ENCODE data around the gene CENPT. TPM values are rescaled to one million over a fixed set of nuclear protein-coding genes. Genes with fewer than 3 reads are reported as not detected.
A peak's percentile ranks its signal among the peaks of the same experiment; 100 is the strongest.

CENPT gene
- total and polyA plus RNA-seq, 2 of the 13 experiments (the other 11 are each of a cell fraction or from before 2014, with no cell fraction given), result 40.9 to 43.3 TPM

GRCh38 chr16:67846320-67847063 is 1.0 kb downstream of the CENPT start, which contains the start of gene NUTF2 (continued):
- peak; percentile 89; the same call in 1 of the 2 replicates for TF ChIP-seq ZNF333 (CRISPR knock-in tag; IDR thresholded peaks at IDR 0.05; ENCODE audit: borderline replicate concordance)
- peak; percentile 85; the same call in 1 of the 2 replicates for TF ChIP-seq NCOR1 (IDR thresholded peaks at IDR 0.05; ENCODE audit: borderline replicate concordance, low read length)
- TF ChIP-seq PBX2 (CRISPR knock-in tag; IDR thresholded peaks at IDR 0.05), result no peak
- TF ChIP-seq ZNF691 (CRISPR knock-in tag; IDR thresholded peaks at IDR 0.05; ENCODE audit: borderline replicate concordance, low read depth), result no peak; the same call in 1 of the 2 replicates
- TF ChIP-seq ZNF24 (IDR thresholded peaks at IDR 0.05), result no peak
- TF ChIP-seq JDP2 (CRISPR knock-in tag; IDR thresholded peaks at IDR 0.05; ENCODE audit: borderline replicate concordance), result no peak
- TF ChIP-seq DPF2 (CRISPR knock-in tag; IDR thresholded peaks at IDR 0.05; ENCODE audit: borderline replicate concordance, low read depth), result peak; percentile 21; the same call in 1 of the 2 replicates
- peak; percentile 59 for TF ChIP-seq ZMYM2 (CRISPR knock-in tag; IDR thresholded peaks at IDR 0.05)
- TF ChIP-seq NPAS2 (CRISPR knock-in tag; IDR thresholded peaks at IDR 0.05; ENCODE audit: borderline replicate concordance), result no peak
- 0 out of 2 replicates have a peak, but pooled peaks have one; percentile 14 for TF ChIP-seq EED (CRISPR knock-in tag; IDR thresholded peaks at IDR 0.05)
- TF ChIP-seq ZMAT5 (CRISPR knock-in tag; IDR thresholded peaks at IDR 0.05; ENCODE audit: borderline replicate concordance, low read depth), result no peak
- TF ChIP-seq THAP8 (CRISPR knock-in tag; IDR thresholded peaks at IDR 0.05; ENCODE audit: borderline replicate concordance), result no peak; the same call in 1 of the 2 replicates
- TF ChIP-seq ATF5 (CRISPR knock-in tag; IDR thresholded peaks at IDR 0.05; ENCODE audit: low read depth), result 0 out of 2 replicates have a peak, but pooled peaks have one; percentile 29
- peak; percentile 65; the same call in 1 of the 2 replicates for TF ChIP-seq JUND (CRISPR knock-in tag; IDR thresholded peaks at IDR 0.05)
- peak; percentile 97 for TF ChIP-seq SRSF1 (optimal IDR thresholded peaks at IDR 0.05; ENCODE audit: low read depth, low read length)
- TF ChIP-seq PAX8 (CRISPR knock-in tag; IDR thresholded peaks at IDR 0.05; ENCODE audit: borderline replicate concordance), result peak; percentile 96
- TF ChIP-seq NR3C1 (CRISPR knock-in tag; IDR thresholded peaks at IDR 0.05), result no peak
- TF ChIP-seq ZNF350 (CRISPR knock-in tag; IDR thresholded peaks at IDR 0.05; ENCODE audit: borderline replicate concordance, low read depth), result peak; percentile 99
- peak; percentile 89 for TF ChIP-seq ZNF781 (CRISPR knock-in tag; IDR thresholded peaks at IDR 0.05; ENCODE audit: borderline replicate concordance, not compliant biosample characterization)
- peak; percentile 74 for TF ChIP-seq HMG20B (CRISPR knock-in tag; conservative IDR thresholded peaks at IDR 0.05)
- TF ChIP-seq, protein P1, sequence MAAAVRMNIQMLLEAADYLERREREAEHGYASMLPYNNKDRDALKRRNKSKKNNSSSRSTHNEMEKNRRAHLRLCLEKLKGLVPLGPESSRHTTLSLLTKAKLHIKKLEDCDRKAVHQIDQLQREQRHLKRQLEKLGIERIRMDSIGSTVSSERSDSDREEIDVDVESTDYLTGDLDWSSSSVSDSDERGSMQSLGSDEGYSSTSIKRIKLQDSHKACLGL (CRISPR knock-in tag; IDR thresholded peaks at IDR 0.05), result peak; percentile 89; the same call in 1 of the 2 replicates
- peak; percentile 67; the same call in 1 of the 2 replicates for TF ChIP-seq ZNF44 (CRISPR knock-in tag; IDR thresholded peaks at IDR 0.05)
- TF ChIP-seq ZNF337 (CRISPR knock-in tag; IDR thresholded peaks at IDR 0.05; ENCODE audit: borderline replicate concordance, low read depth), result 0 out of 2 replicates have a peak, but pooled peaks have one; percentile 49
